Measurements from ENCODE around the gene PLA2G12B.
"Not testable (repeated sequence)": the region's sequence is repeated elsewhere in the genome, so short reads cannot be mapped to it uniquely, and the experiment has no call there.

GRCh38 chr10:72989771-72990170 lies 35.2 kb upstream of the PLA2G12B start:
- TF ChIP-seq, protein P1, sequence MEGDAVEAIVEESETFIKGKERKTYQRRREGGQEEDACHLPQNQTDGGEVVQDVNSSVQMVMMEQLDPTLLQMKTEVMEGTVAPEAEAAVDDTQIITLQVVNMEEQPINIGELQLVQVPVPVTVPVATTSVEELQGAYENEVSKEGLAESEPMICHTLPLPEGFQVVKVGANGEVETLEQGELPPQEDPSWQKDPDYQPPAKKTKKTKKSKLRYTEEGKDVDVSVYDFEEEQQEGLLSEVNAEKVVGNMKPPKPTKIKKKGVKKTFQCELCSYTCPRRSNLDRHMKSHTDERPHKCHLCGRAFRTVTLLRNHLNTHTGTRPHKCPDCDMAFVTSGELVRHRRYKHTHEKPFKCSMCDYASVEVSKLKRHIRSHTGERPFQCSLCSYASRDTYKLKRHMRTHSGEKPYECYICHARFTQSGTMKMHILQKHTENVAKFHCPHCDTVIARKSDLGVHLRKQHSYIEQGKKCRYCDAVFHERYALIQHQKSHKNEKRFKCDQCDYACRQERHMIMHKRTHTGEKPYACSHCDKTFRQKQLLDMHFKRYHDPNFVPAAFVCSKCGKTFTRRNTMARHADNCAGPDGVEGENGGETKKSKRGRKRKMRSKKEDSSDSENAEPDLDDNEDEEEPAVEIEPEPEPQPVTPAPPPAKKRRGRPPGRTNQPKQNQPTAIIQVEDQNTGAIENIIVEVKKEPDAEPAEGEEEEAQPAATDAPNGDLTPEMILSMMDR (conservative IDR thresholded peaks at IDR 0.05; ENCODE audit: low read depth, low read length) = not testable (repeated sequence)
- TF ChIP-seq EZH2 (IDR thresholded peaks at IDR 0.05; ENCODE audit: borderline replicate concordance, low read depth, low read length, poor library complexity, severe bottlenecking) = not testable (repeated sequence)
